Measurements from ENCODE around the gene CCBE1. TPM values are rescaled to one million over a fixed set of nuclear protein-coding genes. Genes with fewer than 3 reads are reported as not detected.

Gene CCBE1
- total and polyA plus RNA-seq, 4 donors = 3.4 to 59.0 (median 21.9) TPM

- 79 to 84% methylated on average over 8 of the region's 8 CpGs for WGBS, 2 donors
- no peak for ATAC-seq (ENCODE audit: insufficient read depth, low FRiP score)
- H3K4me1 ChIP-seq (ENCODE audit: control insufficient read depth in 5 of 5, insufficient read depth in 5 of 5, low read length in 5 of 5) = peaks cover 0 to 27% (median 8%) of the 10 kb centered on the region in 5 donors
- TF ChIP-seq, protein P1, sequence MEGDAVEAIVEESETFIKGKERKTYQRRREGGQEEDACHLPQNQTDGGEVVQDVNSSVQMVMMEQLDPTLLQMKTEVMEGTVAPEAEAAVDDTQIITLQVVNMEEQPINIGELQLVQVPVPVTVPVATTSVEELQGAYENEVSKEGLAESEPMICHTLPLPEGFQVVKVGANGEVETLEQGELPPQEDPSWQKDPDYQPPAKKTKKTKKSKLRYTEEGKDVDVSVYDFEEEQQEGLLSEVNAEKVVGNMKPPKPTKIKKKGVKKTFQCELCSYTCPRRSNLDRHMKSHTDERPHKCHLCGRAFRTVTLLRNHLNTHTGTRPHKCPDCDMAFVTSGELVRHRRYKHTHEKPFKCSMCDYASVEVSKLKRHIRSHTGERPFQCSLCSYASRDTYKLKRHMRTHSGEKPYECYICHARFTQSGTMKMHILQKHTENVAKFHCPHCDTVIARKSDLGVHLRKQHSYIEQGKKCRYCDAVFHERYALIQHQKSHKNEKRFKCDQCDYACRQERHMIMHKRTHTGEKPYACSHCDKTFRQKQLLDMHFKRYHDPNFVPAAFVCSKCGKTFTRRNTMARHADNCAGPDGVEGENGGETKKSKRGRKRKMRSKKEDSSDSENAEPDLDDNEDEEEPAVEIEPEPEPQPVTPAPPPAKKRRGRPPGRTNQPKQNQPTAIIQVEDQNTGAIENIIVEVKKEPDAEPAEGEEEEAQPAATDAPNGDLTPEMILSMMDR (IDR thresholded peaks at IDR 0.05; ENCODE audit: control extremely low read depth, extremely low read depth) = no peak
- no peaks in the 10 kb centered on the region for H3K27me3 ChIP-seq (ENCODE audit: control insufficient read depth in 3 of 3, insufficient read depth in 3 of 3, low read length in 2 of 3)
- DNase-seq = no peak
- no peak overlapping the region for H3K4me3 ChIP-seq
- no peak overlapping the region for H3K9ac ChIP-seq (ENCODE audit: insufficient read depth in 1 of 2, low read length in 2 of 2)
- H3K9me3 ChIP-seq (ENCODE audit: control insufficient read depth in 4 of 4, insufficient read depth in 3 of 4, low read length in 3 of 4) = peaks cover 0 to 1% (median 0%) of the 10 kb centered on the region in 4 donors
- H3K36me3 ChIP-seq (ENCODE audit: control insufficient read depth in 4 of 4, insufficient read depth in 4 of 4, low read length in 4 of 4) = peaks cover 0 to 44% (median 18%) of the 10 kb centered on the region in 4 donors
- no peak overlapping the region for H3K27ac ChIP-seq (ENCODE audit: low read depth in 1 of 2, low read length in 1 of 2)
Measured at GRCh38 chr18:59467497-59467896, 229.7 kb downstream of the CCBE1 start.

GRCh38 chr18:59466980-59467379 lies 230.2 kb downstream of the CCBE1 start:
- no peak for ATAC-seq (ENCODE audit: insufficient read depth, low FRiP score)
- WGBS, 2 donors = 93 to 95% methylated on average over 3 of the region's 3 CpGs
- no peak for DNase-seq
- TF ChIP-seq, protein P1 (IDR thresholded peaks at IDR 0.05; ENCODE audit: control extremely low read depth, extremely low read depth) = no peak
- H3K27ac ChIP-seq (ENCODE audit: low read depth in 1 of 2, low read length in 1 of 2) = no peak overlapping the region
- no peak overlapping the region for H3K4me3 ChIP-seq
- H3K9me3 ChIP-seq (ENCODE audit: control insufficient read depth in 4 of 4, insufficient read depth in 3 of 4, low read length in 3 of 4) = peaks cover 0 to 1% (median 0%) of the 10 kb centered on the region in 4 donors
- no peaks in the 10 kb centered on the region for H3K27me3 ChIP-seq (ENCODE audit: control insufficient read depth in 3 of 3, insufficient read depth in 3 of 3, low read length in 2 of 3)
- peaks cover 0 to 25% (median 8%) of the 10 kb centered on the region in 5 donors for H3K4me1 ChIP-seq (ENCODE audit: control insufficient read depth in 5 of 5, insufficient read depth in 5 of 5, low read length in 5 of 5)
- H3K36me3 ChIP-seq (ENCODE audit: control insufficient read depth in 4 of 4, insufficient read depth in 4 of 4, low read length in 4 of 4) = peaks cover 0 to 48% (median 19%) of the 10 kb centered on the region in 4 donors
- no peak overlapping the region for H3K9ac ChIP-seq (ENCODE audit: insufficient read depth in 1 of 2, low read length in 2 of 2)

- Histone ChIP-seq H3K9ac (ENCODE audit: insufficient read depth in 1 of 2, low read length in 2 of 2) (no peak overlapping the region), H3K27ac (ENCODE audit: low read depth in 1 of 2, low read length in 1 of 2) (no peak overlapping the region), H3K9me3 (ENCODE audit: control insufficient read depth in 4 of 4, insufficient read depth in 3 of 4, low read length in 3 of 4) (peaks cover 0 to 1% (median 0%) of the 10 kb centered on the region in 4 donors), H3K36me3 (ENCODE audit: control insufficient read depth in 4 of 4, insufficient read depth in 4 of 4, low read length in 4 of 4) (peaks cover 0 to 44% (median 17%) of the 10 kb centered on the region in 4 donors), H3K4me1 (ENCODE audit: control insufficient read depth in 5 of 5, insufficient read depth in 5 of 5, low read length in 5 of 5) (peaks cover 0 to 14% (median 0%) of the 10 kb centered on the region in 5 donors), H3K27me3 (ENCODE audit: control insufficient read depth in 3 of 3, insufficient read depth in 3 of 3, low read length in 2 of 3) (no peaks in the 10 kb centered on the region), H3K4me3 (no peak overlapping the region)
- TF ChIP-seq, protein P1 (IDR thresholded peaks at IDR 0.05; ENCODE audit: control extremely low read depth, extremely low read depth) = no peak
- 86 to 92% methylated on average over 5 of the region's 5 CpGs for WGBS, 2 donors
- ATAC-seq (ENCODE audit: insufficient read depth, low FRiP score) = no peak
- DNase-seq = no peak
Measured at GRCh38 chr18:59464486-59464885, 232.7 kb downstream of the CCBE1 start.

DNA sequence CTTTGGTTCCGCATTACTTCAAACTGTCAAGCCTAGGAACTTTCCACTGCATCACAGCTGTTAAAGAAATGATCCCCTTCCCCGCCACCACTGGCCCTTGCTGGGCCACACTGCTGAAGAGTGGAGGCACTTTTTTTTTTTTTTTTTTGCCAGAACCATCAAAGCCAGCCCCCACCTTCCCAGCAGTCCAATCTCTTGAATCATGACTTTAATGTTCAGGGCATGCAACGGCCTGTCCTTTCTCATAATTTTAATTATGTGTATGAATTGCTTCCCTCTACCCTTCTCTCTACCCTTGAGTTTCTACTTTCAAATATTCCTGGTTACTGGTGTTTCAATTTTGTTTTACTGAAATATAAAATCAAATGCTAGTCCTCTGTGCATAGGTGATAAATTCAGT lies 236.1 kb downstream of the CCBE1 start:
- no peak overlapping the region for H3K9ac ChIP-seq (ENCODE audit: insufficient read depth in 1 of 2, low read length in 2 of 2)
- WGBS, 2 donors = 73 to 82% methylated on average over 3 of the region's 3 CpGs
- peaks cover 0 to 37% (median 11%) of the 10 kb centered on the region in 4 donors for H3K36me3 ChIP-seq (ENCODE audit: control insufficient read depth in 4 of 4, insufficient read depth in 4 of 4, low read length in 4 of 4)
- H3K27me3 ChIP-seq (ENCODE audit: control insufficient read depth in 3 of 3, insufficient read depth in 3 of 3, low read length in 2 of 3) = no peaks in the 10 kb centered on the region
- no peak for DNase-seq
- H3K4me3 ChIP-seq = no peak overlapping the region
- no peak overlapping the region for H3K27ac ChIP-seq (ENCODE audit: low read depth in 1 of 2, low read length in 1 of 2)
- H3K9me3 ChIP-seq (ENCODE audit: control insufficient read depth in 4 of 4, insufficient read depth in 3 of 4, low read length in 3 of 4) = no peaks in the 10 kb centered on the region
- TF ChIP-seq, protein P1 (IDR thresholded peaks at IDR 0.05; ENCODE audit: control extremely low read depth, extremely low read depth) = no peak
- peaks cover 0 to 15% (median 0%) of the 10 kb centered on the region in 5 donors for H3K4me1 ChIP-seq (ENCODE audit: control insufficient read depth in 5 of 5, insufficient read depth in 5 of 5, low read length in 5 of 5)
- ATAC-seq (ENCODE audit: insufficient read depth, low FRiP score) = no peak
